Activated CD4-positive, CD25-positive, alpha-beta regulatory T cell treated with anti-CD3 and anti-CD28 coated beads, Interleukin-2, amount 50 U/mL, for 72 hours (primary cell): Measurements from ENCODE around the gene CD300A.

Source experiments
- DNase-seq: peaks from one replicate; pipeline ENCODE4 v3.0.0; 2021

Gene CD300A

DNA sequence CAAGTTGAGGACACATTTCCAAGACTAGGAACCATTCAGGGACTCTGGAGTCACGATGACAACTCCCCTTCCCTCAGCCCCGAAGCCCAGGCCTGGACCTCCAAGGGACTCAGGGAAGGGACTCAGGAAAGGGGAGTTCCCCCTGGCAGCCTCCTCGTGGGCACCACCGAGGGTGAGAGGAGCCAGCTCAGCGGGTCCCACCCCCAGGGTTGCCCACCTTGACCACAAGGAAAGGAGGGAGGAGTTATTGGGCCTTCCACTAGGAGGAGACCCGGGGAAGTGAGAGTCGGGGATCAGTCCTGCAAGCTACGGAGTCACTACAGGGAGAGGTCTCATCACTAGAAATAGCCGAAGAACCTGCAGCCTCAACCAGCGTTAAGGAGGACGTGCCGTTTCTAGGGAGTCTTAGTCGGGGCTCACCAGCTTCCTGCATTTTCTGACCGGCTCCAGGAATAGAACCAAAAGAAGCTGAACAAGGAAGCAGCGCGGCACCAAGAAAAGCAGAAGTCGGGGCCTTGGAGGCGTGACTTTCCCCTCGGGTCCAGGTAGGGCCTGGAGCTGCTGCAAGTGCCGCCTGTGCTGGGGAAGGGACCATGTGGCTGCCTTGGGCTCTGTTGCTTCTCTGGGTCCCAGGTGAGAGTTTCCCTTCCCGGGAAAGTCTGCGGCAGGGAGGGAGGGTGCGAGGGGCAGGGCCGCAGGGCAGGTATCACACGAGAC, at the start of gene CD300A:
Gene CD300A (plus strand): TSS at position 524 of the 717 bp plus-strand sequence. CDS start 70 bp downstream, at position 594.
- no peak for DNase-seq

DNA sequence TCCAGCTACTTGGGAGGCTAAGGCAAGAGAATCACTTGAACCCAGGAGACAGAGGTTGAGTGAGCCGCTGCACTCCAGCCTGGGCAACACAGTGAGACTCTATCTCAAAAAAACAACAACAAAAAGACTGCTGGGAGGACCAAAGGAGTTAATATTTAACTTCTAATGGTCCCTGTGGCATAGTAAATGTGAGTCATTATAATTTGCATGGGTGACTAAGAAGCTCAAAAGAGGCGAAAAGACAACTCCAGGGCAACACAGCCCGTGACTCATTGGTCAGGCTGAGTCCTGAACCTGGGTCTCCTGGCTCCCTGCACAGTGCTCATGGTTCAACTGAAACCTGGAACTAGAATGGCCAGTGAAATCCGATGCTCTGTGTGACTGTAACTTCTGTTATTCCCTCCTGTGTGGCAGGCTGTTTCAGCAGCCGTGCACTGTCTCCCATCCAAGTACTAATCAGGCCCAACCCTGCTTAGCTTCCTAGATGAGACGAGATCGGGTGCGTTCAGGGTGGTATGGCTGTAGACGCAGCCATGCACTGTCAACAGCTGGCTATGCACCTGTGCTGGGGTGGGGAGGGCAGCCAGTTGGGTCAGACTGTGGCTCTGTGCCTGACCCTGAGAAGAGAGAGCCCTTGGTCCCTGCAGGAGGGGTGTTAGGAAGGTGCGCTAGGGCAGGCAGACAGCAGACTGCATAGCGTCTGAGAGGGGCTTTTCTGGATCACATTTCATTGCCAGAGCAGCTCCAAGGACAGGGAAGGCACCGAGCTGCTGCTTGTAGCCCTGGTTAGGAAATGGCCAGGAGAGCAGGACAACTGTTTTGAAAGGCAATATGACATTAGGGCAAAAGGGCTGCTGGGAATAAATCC, 49.0 kb upstream of the CD300A start:
- no peak for DNase-seq

DNA sequence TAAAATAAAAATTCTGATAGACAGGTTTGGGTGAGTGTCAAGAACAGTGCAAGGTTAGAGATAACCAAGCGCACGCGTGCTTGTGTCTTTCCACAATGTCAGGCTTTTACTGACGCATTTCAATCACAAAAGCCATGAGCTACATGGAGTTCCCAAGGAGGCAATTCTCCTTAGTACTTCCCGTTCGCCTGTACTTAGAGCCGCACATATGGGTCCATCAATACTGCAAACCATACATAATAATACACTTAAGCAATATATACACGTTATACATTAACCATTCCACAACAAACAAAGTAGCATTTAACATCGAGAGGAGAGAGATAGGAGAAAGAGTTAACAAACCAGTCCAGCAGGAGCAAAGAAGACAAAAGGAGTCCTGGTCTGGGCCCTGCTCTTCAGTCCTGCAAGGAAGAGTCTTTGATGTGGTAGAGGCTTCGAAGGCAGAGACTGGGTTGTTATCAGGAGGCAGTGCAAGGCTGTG, 46.5 kb upstream of the CD300A start:
- no peak for DNase-seq

DNA sequence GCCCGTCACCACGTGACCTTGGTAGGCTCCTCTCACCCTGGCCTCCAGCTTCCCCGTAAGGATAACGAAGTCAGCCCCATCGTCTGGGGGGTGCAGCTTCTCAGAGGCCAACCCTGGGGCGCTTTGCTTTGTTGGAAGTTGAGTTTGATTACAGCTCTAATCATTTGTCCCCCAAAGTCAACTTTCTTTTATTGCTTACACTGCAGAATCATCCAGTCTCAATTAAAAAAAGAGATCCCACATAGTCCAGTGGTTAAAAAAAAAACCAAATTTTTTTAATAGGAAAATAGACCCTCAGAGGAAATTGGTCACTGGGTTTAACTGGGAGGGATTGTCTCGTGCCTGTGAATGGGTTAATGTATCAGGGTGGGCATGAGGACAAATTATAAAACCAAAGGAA, 42.3 kb upstream of the CD300A start:
- DNase-seq, result no peak

DNA sequence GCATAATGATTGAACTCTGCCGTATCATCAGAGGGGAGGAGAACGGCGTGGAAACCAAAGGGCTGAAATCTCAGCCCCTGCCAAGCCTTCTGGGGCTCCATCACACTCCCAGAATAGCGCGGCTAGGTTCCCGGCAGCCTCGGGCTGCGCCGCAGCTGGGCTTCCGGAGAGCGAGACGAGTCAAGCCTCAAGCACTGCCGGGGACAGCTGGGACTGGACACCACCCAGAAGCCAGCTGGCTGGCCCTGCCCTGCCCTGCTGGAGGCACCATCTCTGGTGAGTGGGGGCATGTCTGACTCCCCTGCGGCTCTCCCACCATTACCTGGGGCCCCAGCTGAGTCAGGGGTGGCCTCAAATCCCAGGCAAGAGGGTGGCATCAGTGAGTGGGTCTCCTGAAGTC, 41.8 kb upstream of the CD300A start:
- no peak for DNase-seq

DNA sequence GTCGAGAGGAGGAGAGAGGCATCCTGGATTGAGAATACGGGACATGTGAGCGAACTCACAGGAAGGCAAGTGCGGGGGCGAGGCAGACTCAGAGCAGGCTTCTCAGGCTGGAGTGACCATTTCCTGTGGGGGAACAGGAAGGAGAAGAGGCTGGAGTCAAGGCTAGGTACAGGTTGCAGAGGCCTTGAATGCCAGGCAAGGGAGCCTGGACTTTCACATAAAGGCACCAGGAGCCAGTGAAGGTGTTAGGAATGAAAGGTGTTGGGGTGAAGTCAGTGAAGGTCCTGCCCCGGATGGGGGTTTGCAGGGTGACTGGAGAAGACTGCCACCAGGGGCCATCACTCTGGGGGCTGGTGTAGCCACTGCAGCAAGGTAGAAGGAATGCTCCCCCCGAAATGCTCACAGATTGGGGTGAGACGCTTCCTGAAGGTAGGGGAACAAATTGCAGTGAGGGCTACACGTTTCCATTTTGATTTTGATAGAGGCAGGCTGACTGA, 39.8 kb upstream of the CD300A start:
- no peak for DNase-seq

DNA sequence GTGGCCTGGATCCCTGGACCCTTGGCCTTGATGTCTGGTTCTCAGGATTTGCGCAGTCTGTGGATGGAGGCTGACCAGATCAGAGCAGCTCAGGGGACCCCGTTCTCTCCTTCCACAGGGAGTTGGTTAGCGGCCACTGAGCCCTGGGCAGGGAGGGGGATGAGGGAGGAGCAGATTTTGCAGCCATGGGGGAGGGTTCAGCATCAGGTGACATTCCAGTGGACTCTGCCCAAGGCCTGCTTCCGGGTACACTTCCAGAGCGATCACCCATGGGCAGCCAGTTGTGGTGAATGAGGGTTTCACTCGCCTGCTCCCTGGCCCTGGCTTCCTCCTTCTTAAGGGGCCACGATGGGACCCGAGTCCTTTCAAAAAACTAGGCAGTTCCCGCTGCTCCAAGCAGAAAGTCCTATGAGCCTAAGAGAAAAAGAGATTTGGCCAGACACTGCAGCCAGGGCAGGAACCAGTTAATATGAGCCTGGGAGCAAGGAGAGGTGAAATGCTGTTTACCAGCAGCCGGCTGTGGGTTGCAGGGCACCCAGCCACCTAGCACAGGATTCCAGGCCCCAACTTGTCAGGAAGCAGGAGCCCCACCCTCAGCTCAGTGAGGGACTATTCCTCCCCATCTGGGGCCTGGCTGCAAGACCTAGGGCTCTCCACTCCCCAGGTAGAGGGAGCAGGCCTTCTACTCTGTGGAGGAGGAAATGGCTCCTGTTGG, 39.2 kb upstream of the CD300A start:
- DNase-seq, result no peak

DNA sequence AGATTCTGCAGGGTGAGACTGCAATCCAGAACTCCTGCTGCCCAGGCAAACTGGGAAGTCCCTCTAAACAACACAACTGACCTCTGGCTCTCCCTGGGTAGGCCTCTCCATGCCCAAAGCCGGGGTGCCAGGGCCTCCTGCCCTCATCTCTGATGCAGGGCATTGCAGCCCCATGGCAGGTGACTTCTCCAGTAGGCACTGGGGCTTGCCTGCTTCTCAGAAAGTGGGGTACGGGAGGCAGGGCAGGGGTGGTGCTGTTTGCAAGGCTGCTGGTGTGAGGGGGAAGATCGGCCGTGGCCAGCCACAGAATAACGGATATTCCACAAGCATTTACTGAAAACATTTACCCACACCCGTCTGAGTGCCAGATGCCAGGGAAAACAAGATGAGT, 38.7 kb upstream of the CD300A start:
- DNase-seq, result no peak

DNA sequence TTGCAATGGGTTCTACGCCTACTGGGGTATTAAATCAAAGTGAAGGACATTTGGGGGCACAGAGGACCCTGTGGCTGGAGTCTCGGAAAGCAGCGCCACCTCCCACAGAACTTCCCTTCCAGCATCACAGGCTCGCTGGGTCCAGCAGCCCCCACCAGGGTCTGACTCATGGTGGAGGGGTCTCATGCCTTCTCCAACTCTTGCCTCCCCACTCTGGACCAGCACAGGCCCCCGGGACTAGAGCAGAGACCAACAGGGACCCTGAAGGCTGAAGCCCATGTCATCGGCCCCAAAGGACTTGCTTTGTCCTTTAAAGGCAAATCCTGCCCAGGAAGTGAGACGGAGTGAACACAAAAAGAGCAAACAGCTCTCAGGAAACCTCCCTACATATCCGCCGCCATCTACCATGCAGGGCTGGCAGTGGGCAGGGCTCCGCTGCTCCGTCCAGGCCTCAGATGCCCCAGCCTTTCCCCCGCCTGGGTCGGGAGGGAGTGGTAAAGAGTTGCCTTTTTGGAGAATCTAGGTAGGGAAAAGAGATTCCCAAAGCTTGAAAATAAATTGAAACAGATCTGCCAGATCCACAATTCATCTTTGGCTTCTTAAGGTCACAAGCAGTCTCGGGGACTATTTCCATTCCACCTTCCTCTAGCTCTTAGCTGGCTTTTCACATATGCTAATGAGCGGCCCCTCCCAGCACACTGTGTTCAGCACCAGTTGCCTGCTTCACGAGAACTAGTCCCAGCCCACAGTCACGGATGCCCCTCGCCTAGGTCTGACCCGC, 36.6 kb upstream of the CD300A start:
- DNase-seq, result no peak

DNA sequence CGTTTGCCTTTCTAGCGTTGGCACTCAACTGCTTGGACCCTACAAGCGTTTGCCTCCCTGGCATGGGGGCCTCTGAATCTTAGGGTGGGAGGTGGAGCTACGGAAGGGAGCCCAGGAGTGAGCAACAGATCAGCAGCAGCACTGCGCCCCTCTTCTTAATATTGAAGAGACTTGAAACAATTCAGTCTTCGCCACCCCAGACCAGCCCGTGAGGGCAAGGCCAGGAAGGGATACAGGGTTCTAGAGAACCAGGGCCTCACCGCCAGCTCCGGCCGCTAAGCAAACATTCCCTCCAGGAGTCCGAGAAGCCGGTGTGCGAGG, 36.1 kb upstream of the CD300A start:
- no peak for DNase-seq

DNA sequence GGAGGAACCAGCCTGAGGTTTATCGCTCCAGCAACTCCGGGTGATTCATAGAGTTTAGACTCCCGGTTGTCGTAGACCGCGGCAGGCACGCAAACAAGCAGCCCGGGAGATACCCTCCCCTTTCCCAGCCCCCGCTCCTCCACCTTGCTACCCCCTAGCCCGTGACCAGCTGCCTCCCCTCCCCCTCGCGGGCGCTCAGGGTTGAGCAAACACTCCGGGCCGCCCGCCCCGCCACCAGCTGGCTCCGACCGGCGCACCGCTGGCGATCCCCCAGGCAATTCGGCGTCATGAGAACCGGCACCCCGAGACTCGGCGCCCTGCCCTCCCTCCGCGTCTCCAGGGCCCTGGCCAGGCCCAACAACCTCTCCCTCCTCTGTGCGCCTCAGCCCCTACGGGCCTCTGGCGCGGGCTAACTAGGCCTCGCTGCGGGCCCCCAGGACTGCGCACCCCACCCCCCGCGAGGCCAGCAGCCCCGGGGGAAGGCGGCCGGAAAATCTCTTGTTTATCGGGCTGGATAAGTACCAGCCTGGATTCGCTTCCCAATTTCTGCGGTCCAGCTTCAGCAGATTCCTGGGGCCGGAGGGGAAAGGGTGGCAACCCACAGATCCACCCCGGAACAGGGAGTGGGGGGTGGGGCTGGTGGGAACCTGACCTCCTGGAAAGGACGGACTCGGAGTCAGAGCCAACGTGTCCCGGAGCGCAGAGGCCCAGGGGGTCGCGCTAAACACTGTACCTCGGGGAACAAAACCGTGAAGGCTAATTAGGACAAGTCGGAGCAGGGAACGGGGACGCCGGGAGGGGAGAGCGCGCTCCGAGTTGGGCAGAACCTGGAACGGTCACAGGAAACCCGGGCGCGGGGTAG, 35.5 kb upstream of the CD300A start:
- no peak for DNase-seq

DNA sequence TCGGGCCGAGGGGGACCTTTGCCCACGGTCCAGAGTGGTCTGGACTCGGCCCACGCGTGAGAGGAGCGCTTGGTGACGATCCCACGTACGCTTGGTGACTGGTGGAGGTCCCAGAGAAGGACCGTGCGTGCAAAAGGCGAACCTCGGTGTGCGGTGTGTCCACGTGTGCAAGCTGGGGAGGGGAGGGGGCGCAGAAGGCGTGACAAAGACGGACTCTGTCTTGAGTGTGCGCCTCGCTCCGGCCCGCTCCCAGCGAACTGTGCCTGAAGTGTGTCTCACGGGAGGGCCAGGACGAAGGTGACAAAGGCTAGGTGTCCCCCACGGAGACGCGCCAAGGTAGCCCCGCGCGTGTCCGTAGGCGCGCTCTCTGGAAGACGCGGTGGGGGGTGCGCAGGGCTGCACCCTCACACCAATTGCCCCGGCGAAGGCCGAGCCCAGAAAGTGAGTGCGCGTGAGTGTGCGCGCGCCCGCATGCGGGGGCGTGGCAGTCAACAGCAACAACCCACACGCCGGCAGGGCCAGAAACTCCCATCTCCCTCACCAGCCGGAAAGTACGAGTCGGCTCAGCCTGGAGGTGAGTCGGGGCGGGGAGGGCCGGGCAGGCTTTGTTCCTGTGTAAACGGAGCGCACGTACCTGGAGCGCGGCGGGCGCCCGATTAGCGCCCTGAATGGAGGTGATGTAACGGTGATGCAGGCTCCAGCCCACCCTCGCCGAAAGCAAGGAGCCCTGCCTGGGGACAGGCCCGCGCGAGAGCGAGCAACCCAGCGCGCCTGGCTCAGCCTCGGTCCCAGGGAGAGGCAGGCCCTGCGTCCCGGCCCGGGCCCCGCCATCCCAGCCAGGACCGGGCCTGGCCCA, 34.6 kb upstream of the CD300A start, which contains the start of gene GPRC5C:
Gene GPRC5C (plus strand): TSS at position 521 of the 856 bp plus-strand sequence. CDS start 7,689 bp downstream, outside the sequence.
- no peak for DNase-seq

DNA sequence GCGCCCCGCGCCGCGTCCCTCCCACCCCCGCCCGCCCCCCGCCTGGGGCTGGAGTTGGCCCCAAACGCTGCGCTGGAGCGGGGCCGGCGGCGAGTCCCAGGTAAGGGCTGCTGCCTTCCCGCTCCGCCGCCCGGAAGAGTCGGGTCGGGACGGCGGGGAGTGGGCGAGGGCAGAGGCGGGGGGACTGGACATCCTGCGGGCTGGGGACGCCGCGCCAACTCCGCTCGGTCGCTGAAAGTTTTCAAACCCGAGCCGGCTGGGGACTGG, 34.1 kb upstream of the CD300A start:
- DNase-seq, result no peak

DNA sequence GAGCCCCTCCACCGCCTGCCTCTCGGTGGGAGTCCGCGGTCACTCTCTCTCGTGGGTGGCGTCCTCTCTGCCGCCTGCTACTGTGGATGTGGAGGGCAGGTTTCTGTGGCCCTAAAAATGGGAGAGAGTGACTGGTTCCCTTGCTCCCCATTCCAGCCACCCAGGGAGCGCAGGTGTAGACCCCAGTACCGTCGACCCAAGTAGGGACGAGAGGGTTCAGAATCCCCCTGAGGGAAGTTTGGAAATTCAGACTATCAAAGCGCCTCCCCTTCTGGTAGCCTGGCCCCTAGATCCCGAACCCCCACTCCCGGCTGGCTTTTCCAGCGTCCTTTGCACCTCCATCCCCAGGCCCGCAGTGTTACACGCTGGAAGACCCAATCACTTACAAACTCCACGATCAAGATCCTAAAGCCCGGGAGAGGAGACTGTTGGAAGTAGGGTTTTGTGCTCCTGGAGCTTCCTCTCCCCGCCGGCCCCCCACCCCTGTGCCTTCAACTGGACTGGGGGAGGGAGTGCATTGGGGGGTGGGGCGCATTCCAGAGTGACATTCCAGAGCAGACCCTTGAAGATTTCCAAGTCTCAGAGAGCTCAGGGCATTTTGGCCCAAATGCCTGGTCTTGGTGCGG, 33.6 kb upstream of the CD300A start:
- no peak for DNase-seq

DNA sequence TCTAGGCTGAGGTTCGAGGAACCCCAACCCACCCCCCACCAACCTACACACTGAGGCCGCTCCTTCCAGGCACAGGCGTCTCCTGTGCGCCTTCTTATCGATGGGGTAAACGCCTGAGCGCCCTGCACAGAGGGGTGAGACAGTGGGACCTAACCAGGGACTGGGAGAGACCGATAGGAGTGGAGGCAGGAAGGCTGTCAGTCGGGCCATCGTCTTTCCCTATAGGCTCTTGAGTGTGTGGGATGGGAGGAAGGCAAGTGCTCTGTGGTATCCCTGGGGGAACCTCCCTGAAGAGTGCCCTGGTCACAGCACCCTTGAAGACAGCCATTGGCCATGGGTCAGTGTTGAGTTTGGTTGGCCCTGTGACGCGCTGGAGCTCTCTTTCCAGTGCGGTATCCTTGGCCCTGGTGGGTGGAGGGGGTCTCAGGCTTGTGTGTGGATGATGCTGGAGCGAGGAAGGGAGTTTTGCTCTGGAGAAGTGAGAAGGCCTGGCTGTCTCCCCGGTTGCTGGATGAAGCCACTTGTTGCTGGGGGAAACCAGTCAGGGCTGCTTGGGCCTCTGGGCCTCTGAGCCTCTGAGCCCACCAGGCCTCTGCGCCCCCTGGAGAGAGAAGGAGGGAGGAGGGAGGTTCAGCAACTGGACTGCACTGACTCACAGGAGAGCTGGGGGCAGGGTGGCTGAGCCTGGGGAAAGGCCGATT, 32.9 kb upstream of the CD300A start:
- no peak for DNase-seq

DNA sequence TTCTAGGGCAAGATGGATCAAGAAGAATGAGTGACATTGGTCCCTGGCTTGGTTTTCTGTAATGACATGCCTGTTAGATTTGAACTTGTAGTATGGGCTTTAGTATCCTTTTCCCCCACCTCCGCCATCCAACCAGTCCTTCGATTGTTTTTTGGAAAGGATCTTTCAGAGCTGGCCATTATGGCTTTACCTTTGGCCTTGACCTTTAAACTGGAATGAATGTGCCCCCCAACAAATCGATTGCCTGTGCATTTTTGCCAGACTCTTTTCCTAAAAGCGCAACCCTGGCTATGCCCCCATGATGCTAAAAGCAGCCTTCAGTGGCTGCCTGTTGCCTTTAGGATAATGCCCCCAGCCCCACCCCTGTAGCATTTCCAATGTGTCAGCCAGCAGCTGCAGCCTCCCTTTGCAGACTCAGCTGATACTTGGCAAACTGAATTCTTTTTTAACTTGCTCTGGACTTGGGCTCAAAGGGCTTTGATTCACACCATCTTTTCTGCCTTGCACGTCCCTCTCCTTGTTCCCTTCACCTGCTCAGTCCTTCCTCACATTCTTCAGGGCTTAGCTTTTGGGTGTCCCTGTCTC, 30.6 kb upstream of the CD300A start:
- DNase-seq, result no peak

DNA sequence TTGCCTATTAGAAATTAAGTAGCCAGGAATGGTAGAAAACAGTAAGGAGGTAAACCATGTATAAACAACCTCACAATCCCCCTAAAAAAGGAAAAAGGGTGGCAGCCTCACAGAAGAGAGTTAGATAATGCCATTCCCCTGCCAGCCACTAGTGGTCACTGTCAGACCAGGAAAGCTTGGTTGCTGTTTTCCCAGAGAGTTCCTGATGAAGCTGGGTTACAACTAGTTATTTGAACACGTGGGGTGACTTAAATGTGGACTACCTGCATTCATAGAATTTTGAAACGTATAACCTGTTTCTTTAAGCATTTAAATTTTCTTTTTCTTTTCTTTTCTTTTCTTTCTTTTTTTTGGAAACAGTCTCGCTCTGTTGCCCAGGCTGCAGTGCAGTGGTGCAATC, 28.7 kb upstream of the CD300A start:
- no peak for DNase-seq

DNA sequence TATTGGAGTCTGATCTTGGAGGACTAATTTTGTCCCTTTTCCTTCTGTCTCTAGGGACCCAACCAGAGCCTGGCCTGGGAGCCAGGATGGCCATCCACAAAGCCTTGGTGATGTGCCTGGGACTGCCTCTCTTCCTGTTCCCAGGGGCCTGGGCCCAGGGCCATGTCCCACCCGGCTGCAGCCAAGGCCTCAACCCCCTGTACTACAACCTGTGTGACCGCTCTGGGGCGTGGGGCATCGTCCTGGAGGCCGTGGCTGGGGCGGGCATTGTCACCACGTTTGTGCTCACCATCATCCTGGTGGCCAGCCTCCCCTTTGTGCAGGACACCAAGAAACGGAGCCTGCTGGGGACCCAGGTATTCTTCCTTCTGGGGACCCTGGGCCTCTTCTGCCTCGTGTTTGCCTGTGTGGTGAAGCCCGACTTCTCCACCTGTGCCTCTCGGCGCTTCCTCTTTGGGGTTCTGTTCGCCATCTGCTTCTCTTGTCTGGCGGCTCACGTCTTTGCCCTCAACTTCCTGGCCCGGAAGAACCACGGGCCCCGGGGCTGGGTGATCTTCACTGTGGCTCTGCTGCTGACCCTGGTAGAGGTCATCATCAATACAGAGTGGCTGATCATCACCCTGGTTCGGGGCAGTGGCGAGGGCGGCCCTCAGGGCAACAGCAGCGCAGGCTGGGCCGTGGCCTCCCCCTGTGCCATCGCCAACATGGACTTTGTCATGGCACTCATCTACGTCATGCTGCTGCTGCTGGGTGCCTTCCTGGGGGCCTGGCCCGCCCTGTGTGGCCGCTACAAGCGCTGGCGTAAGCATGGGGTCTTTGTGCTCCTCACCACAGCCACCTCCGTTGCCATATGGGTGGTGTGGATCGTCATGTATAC, 26.5 kb upstream of the CD300A start:
- no peak for DNase-seq
